Lower leg skin (tissue), 3 donors: Measurements from ENCODE around the gene FBXO47.

Source experiments
- CTCF ChIP-seq, 3 donors: fragments of 450-650 bp; IDR thresholded peaks; one replicate each; pipeline ENCODE4 v1.5.1; 2016; ENCODE audit warnings: antibody characterized with exemption in 3 of 3, mild to moderate bottlenecking in 3 of 3, moderate library complexity in 2 of 3
- POLR2A ChIP-seq, 2 donors: fragments of 450-650 bp; IDR thresholded peaks; one replicate each; pipeline ENCODE4 v1.6.1; 2016 to 2017; ENCODE audit warnings: antibody characterized with exemption in 2 of 2, mild to moderate bottlenecking in 1 of 2, moderate library complexity in 1 of 2

- TF ChIP-seq CTCF (IDR thresholded peaks at IDR 0.05) (no peak), POLR2A (IDR thresholded peaks at IDR 0.05) (no peak)
These were observed 60.6 kb downstream of the FBXO47 start for GRCh38 chr17:38906460-38907228.
